IMR-90 (cell line): Measurements from ENCODE around the gene FAM114A2. TPM values are rescaled to one million over a fixed set of nuclear protein-coding genes. Genes with fewer than 3 reads are reported as not detected.

Experiments used
- ATAC-seq: fragments of 200-7000 bp; cut with Tn5 transposase; 2 replicates; pipeline ENCODE4 v1.9.1; 2020; ENCODE audit warnings: low read depth, mild to moderate bottlenecking, moderate library complexity
- BruUV-seq: library from RNA; stranded (reverse); fragments of 400-500 nt; replicated peaks from 2 replicates; lab custom pipeline; 2021; lab: Mats Ljungman, UMichigan
- CTCF ChIA-PET: fragments of 300-600 bp; formaldehyde crosslinking; extraction: SDS; loops from one replicate; lab custom pipeline; 2021; ENCODE audit warnings: antibody characterized with exemption; lab: Yijun Ruan, JAX
- POLR2A ChIA-PET: fragments of 300-600 bp; sonication (Branson Sonifier 250); formaldehyde crosslinking; loops from one replicate; lab custom pipeline; 2022; ENCODE audit warnings: antibody characterized with exemption; ENCODE audit not compliant: unreplicated experiment; lab: Charles Lee
- DNase-seq: peaks from one replicate; pipeline ENCODE4 v3.0.0; 2013
- H2AFZ ChIP-seq: replicated peaks from 2 replicates; pipeline ENCODE3; 2013; ENCODE audit warnings: low read length, mild to moderate bottlenecking; ENCODE audit not compliant: poor library complexity
- H2AK5ac ChIP-seq: 2 replicates; pipeline ENCODE4 v1.6.1; 2013; ENCODE audit warnings: low read depth, low read length, inconsistent platforms
- H2AK9ac ChIP-seq: replicated peaks from 2 replicates; pipeline ENCODE3; 2013; ENCODE audit warnings: mild to moderate bottlenecking, low read depth, low read length, moderate library complexity; ENCODE audit not compliant: poor library complexity
- H2BK120ac ChIP-seq: 2 replicates; pipeline ENCODE4 v1.6.1; 2013; ENCODE audit warnings: low read depth, low read length, inconsistent platforms
- H2BK15ac ChIP-seq: 3 replicates; pipeline ENCODE4 v1.6.1; 2013; ENCODE audit warnings: low read depth, low read length, inconsistent platforms
- H2BK20ac ChIP-seq: 2 replicates; pipeline ENCODE4 v1.6.1; 2013; ENCODE audit warnings: low read depth, mild to moderate bottlenecking, inconsistent platforms, low read length, moderate library complexity
- H2BK5ac ChIP-seq: 2 replicates; pipeline ENCODE4 v1.6.1; 2013; ENCODE audit warnings: mild to moderate bottlenecking, low read depth, low read length, inconsistent platforms; ENCODE audit not compliant: poor library complexity, severe bottlenecking
- H3K14ac ChIP-seq: replicated peaks from 2 replicates; pipeline ENCODE4 v1.6.1; 2013; ENCODE audit warnings: low read depth, low read length, inconsistent platforms
- H3K18ac ChIP-seq: 2 replicates; pipeline ENCODE4 v1.6.1; 2013; ENCODE audit warnings: low read depth, low read length, control low read depth
- H3K23ac ChIP-seq: 2 replicates; pipeline ENCODE4 v1.6.1; 2013; ENCODE audit warnings: low read depth, low read length, inconsistent platforms
- H3K27ac ChIP-seq: 2 replicates; pipeline ENCODE4 v1.5.1; 2013; ENCODE audit warnings: mild to moderate bottlenecking, control low read depth, low read length; ENCODE audit not compliant: insufficient read depth
- H3K27me3 ChIP-seq: 2 replicates; pipeline ENCODE4 v1.6.1; 2013; ENCODE audit warnings: low read length; ENCODE audit not compliant: control insufficient read depth, insufficient read depth
- H3K36me3 ChIP-seq: 2 replicates; pipeline ENCODE4 v1.6.1; 2013; ENCODE audit warnings: low read length, mixed read lengths; ENCODE audit not compliant: control insufficient read depth, insufficient read depth
- H3K4ac ChIP-seq: 2 replicates; pipeline ENCODE4 v1.6.1; 2013; ENCODE audit warnings: low read depth, low read length, inconsistent platforms
- H3K4me1 ChIP-seq: 2 replicates; pipeline ENCODE4 v1.6.1; 2013; ENCODE audit warnings: low read length, mixed read lengths; ENCODE audit not compliant: control insufficient read depth, insufficient read depth
- H3K4me2 ChIP-seq: 2 replicates; pipeline ENCODE4 v1.6.1; 2013; ENCODE audit warnings: low read depth, mild to moderate bottlenecking, control low read depth, low read length, moderate library complexity
- H3K4me3 ChIP-seq: 2 replicates; pipeline ENCODE4 v1.5.1; 2013; ENCODE audit warnings: low read depth, mild to moderate bottlenecking, control low read depth, low read length, moderate library complexity; ENCODE audit not compliant: insufficient read depth
- H3K56ac ChIP-seq: 2 replicates; pipeline ENCODE4 v1.6.1; 2013; ENCODE audit warnings: low read length, inconsistent platforms; ENCODE audit not compliant: insufficient read depth; ENCODE audit errors: extremely low read depth
- H3K79me1 ChIP-seq, 2 experiments: 2 replicates each; pipeline ENCODE4 v1.6.1; 2013; ENCODE audit warnings: low read length in 2 of 2, inconsistent platforms in 1 of 2, low read depth in 1 of 2
- H3K9ac ChIP-seq: 2 replicates; pipeline ENCODE4 v1.6.1; 2013; ENCODE audit warnings: low read depth, low read length, control low read depth
- H3K9me1 ChIP-seq: 2 replicates; pipeline ENCODE4 v1.6.1; 2013; ENCODE audit warnings: low read length, inconsistent platforms; ENCODE audit not compliant: insufficient read depth
- H3K9me3 ChIP-seq: 2 replicates; pipeline ENCODE4 v1.6.1; 2013; ENCODE audit warnings: low read length; ENCODE audit not compliant: control insufficient read depth, insufficient read depth
- H4K20me1 ChIP-seq: 2 replicates; pipeline ENCODE4 v1.6.1; 2013; ENCODE audit warnings: low read length, inconsistent platforms; ENCODE audit not compliant: insufficient read depth
- H4K5ac ChIP-seq: 2 replicates; pipeline ENCODE4 v1.6.1; 2013; ENCODE audit warnings: mild to moderate bottlenecking, low read depth, low read length, control low read depth
- H4K8ac ChIP-seq, 2 experiments: 2 replicates each; pipeline ENCODE4 v1.6.1; 2013; ENCODE audit warnings: low read depth in 2 of 2, low read length in 2 of 2, control low read depth in 1 of 2, inconsistent platforms in 1 of 2
- H4K91ac ChIP-seq: 2 replicates; pipeline ENCODE4 v1.6.1; 2013; ENCODE audit warnings: low read depth, low read length, inconsistent platforms; ENCODE audit not compliant: insufficient read depth
- BHLHE40 ChIP-seq: fragments of 150-350 bp; IDR thresholded peaks from 2 replicates; pipeline ENCODE4 v1.6.1; 2016; ENCODE audit warnings: mild to moderate bottlenecking, low read depth, low read length
- CEBPB ChIP-seq: IDR thresholded peaks from 2 replicates; pipeline ENCODE4 v1.6.1; 2012; ENCODE audit warnings: low read depth, low read length, improper control_type of control experiment
- CHD1 ChIP-seq: IDR thresholded peaks from 2 replicates; pipeline ENCODE4 v1.6.1; 2012; ENCODE audit warnings: low read depth, low read length, improper control_type of control experiment
- CTCF ChIP-seq: conservative IDR thresholded peaks from 2 replicates; pipeline ENCODE4 v1.5.1; 2012; ENCODE audit warnings: mild to moderate bottlenecking, low read depth, low read length, improper control_type of control experiment
- MAFK ChIP-seq: IDR thresholded peaks from 2 replicates; pipeline ENCODE4 v1.6.1; 2012; ENCODE audit warnings: low read depth, low read length, improper control_type of control experiment
- NFE2L2 ChIP-seq: fragments of 150-350 bp; IDR thresholded peaks from 2 replicates; pipeline ENCODE4 v1.6.1; 2016; ENCODE audit warnings: low read depth, mild to moderate bottlenecking, low read length
- POLR2A ChIP-seq: IDR thresholded peaks from 2 replicates; pipeline ENCODE4 v1.6.1; 2012; ENCODE audit warnings: mild to moderate bottlenecking, low read depth, low read length
- RAD21 ChIP-seq: IDR thresholded peaks from 2 replicates; pipeline ENCODE4 v1.6.1; 2012; ENCODE audit warnings: low read length, improper control_type of control experiment
- RCOR1 ChIP-seq: IDR thresholded peaks from 2 replicates; pipeline ENCODE4 v1.6.1; 2012; ENCODE audit warnings: mild to moderate bottlenecking, low read length, improper control_type of control experiment; ENCODE audit not compliant: insufficient replicate concordance
- RFX5 ChIP-seq: IDR thresholded peaks from 2 replicates; pipeline ENCODE4 v1.8.0; 2012; ENCODE audit warnings: low read depth, mild to moderate bottlenecking, low read length, moderate library complexity
- SMC3 ChIP-seq: fragments of 150-350 bp; IDR thresholded peaks from 2 replicates; pipeline ENCODE4 v1.6.1; 2016; ENCODE audit warnings: low read depth, mild to moderate bottlenecking, antibody characterized with exemption, low read length, moderate library complexity
- dilution Hi-C: fragments of 300-500 bp; cut with HindIII; formaldehyde crosslinking; loops from one replicate; pipeline ENCODE4 v1.14.3; 2018; ENCODE audit warnings: low sequenced_read_pairs; ENCODE audit not compliant: unreplicated experiment
- in situ Hi-C: fragments of 300-500 bp; cut with MboI; formaldehyde crosslinking; loops from 3 replicates; pipeline ENCODE4 v1.14.3; 2019; ENCODE audit warnings: low sequenced_read_pairs, inconsistent platforms, mixed read lengths
- intact Hi-C: fragments of 100-400 bp; cut with micrococcal nuclease; formaldehyde crosslinking; loops from 2 replicates; pipeline ENCODE4 v1.10.0; 2022
- polyA plus RNA-seq, 3 experiments: library from polyadenylated mRNA; depleted of rRNA; stranded (reverse); fragments of >200 nt; gene quantifications; 2 replicates each; pipeline ENCODE4 v1.2.3, GENCODE V29; 2012; ENCODE audit warnings: low replicate concordance in 1 of 3
- total RNA-seq: library from RNA; depleted of rRNA; stranded (reverse); fragments of >200 nt; gene quantifications from 2 replicates; pipeline ENCODE4 v1.2.3, GENCODE V29; 2012
- TF ChIP-seq, protein P1 (sequence below): fragments of 150-350 bp; IDR thresholded peaks from 2 replicates; pipeline ENCODE4 v1.6.1; 2017; ENCODE audit warnings: mild to moderate bottlenecking, antibody characterized with exemption, low read length, low read depth

The FAM114A2 gene
- total and polyA plus RNA-seq, 2 of the 4 experiments (the other 2 are of a cell fraction) = 13.2 to 41.2 TPM

- no peaks in the 10 kb centered on the region for H3K79me1 ChIP-seq
- no peak for TF ChIP-seq MAFK
- no peak for TF ChIP-seq CTCF
- TF ChIP-seq CHD1 = no peak
- TF ChIP-seq SMC3 = no peak
- TF ChIP-seq CEBPB = no peak
- no peak for TF ChIP-seq NFE2L2
- no peak for TF ChIP-seq RFX5
- TF ChIP-seq, protein P1, sequence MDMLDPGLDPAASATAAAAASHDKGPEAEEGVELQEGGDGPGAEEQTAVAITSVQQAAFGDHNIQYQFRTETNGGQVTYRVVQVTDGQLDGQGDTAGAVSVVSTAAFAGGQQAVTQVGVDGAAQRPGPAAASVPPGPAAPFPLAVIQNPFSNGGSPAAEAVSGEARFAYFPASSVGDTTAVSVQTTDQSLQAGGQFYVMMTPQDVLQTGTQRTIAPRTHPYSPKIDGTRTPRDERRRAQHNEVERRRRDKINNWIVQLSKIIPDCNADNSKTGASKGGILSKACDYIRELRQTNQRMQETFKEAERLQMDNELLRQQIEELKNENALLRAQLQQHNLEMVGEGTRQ = no peak
- no peak for TF ChIP-seq POLR2A
- TF ChIP-seq RAD21 = no peak
- TF ChIP-seq RCOR1 = no peak
- TF ChIP-seq BHLHE40 = no peak
- no peak overlapping the region for H2BK15ac ChIP-seq
- no peaks in the 10 kb centered on the region for H3K4me1 ChIP-seq
- H3K4ac ChIP-seq = no peak overlapping the region
- H3K27me3 ChIP-seq = no peaks in the 10 kb centered on the region
- no peak overlapping the region for H2AK5ac ChIP-seq
- no peak overlapping the region for H4K91ac ChIP-seq
- no peak overlapping the region for H3K23ac ChIP-seq
- H3K4me2 ChIP-seq = no peak overlapping the region
- no peak overlapping the region for H3K27ac ChIP-seq
- POLR2A ChIA-PET = no interaction called here
- no peak for DNase-seq
- no peak overlapping the region for H2BK20ac ChIP-seq
- no TSS peak for BruUV-seq
- H4K20me1 ChIP-seq = no peaks in the 10 kb centered on the region
- no peaks in the 10 kb centered on the region for H3K9me3 ChIP-seq
- H3K14ac ChIP-seq = no peak overlapping the region
- H4K5ac ChIP-seq = no peak overlapping the region
- in situ Hi-C loops (no loop called here), dilution Hi-C loops (no loop called here), intact Hi-C loops (no loop called here)
- H3K18ac ChIP-seq = no peak overlapping the region
- H3K36me3 ChIP-seq = peaks cover 2% of the 10 kb centered on the region; the same call in 1 of the 2 replicates
- H3K4me3 ChIP-seq = no peak overlapping the region
- H2AFZ ChIP-seq = no peak overlapping the region
- H3K9ac ChIP-seq = no peak overlapping the region
- no peak overlapping the region for H2AK9ac ChIP-seq
- CTCF ChIA-PET = interaction anchor here (0.5 kb wide), 1 partner anchor 441 kb away, joined by 5 read pairs; no protein-coding TSS in a partner anchor
- H2BK5ac ChIP-seq = no peak overlapping the region
- no peaks in the 10 kb centered on the region; the same call in 1 of the 2 replicates for H3K9me1 ChIP-seq
- H2BK120ac ChIP-seq = no peak overlapping the region
- no peak overlapping the region for H3K56ac ChIP-seq
- ATAC-seq = no peak
- H4K8ac ChIP-seq = no peak overlapping the region
These were observed 47.5 kb downstream of the FAM114A2 start for GRCh38 chr5:153991168-153991567.
